Measurements from ENCODE around the gene LIMA1.
"Not testable (repeated sequence)": the region's sequence is repeated elsewhere in the genome, so short reads cannot be mapped to it uniquely, and the experiment has no call there.

Gene LIMA1

GRCh38 chr12:50283229-50283923 is at the start of gene LIMA1:
LIMA1 (minus strand) TSS chr12:50283520; CDS start chr12:50248751, 34,769 bp downstream.
- Histone ChIP-seq H3K9ac (ENCODE audit: low read length) (peak within 1 kb of the TSS; percentile 78), H3K79me2 (ENCODE audit: insufficient read depth, low read length) (no peaks in the 10 kb centered on the region), H2AFZ (ENCODE audit: low read depth, low read length, severe bottlenecking) (peak within 1 kb of the TSS; percentile 96), H3K9me2 (replicated peaks; ENCODE audit: insufficient read depth, low read length) (no peaks in the 10 kb centered on the region), H3F3A (ENCODE audit: insufficient read depth) (no peaks in the 10 kb centered on the region), H3K36me3 (ENCODE audit: low read length) (no peaks in the 10 kb centered on the region), H3K27me3 (ENCODE audit: low read length) (no peaks in the 10 kb centered on the region), H3K4me2 (ENCODE audit: low read depth, low read length, poor library complexity, severe bottlenecking) (peak within 1 kb of the TSS; percentile 97), H3K9me3 (ENCODE audit: insufficient read depth, low read length) (no peaks in the 10 kb centered on the region), H3K27ac (ENCODE audit: low read depth, low read length) (peak within 1 kb of the TSS; percentile 23; the same call in 1 of the 2 replicates), H3K4me3 (ENCODE audit: insufficient read depth, low read length, poor library complexity, severe bottlenecking) (peak within 1 kb of the TSS; percentile 83), H4K20me1 (ENCODE audit: low read depth, low read length) (no peaks in the 10 kb centered on the region)
- no peak for TF ChIP-seq CTCF (IDR thresholded peaks at IDR 0.05; ENCODE audit: insufficient read depth, low read length, poor library complexity, severe bottlenecking)
- TF ChIP-seq EZH2phosphoT487 (conservative IDR thresholded peaks at IDR 0.05; ENCODE audit: low read length), result no peak

GRCh38 chr12:50331745-50332144 is 48.4 kb upstream of the LIMA1 start:
- no peak for TF ChIP-seq CTCF (IDR thresholded peaks at IDR 0.05; ENCODE audit: insufficient read depth, low read length, poor library complexity, severe bottlenecking)
- TF ChIP-seq EZH2phosphoT487 (conservative IDR thresholded peaks at IDR 0.05; ENCODE audit: low read length), result no peak
- no peak overlapping the region for H2AFZ ChIP-seq (ENCODE audit: low read depth, low read length, severe bottlenecking)
- H3F3A ChIP-seq (ENCODE audit: insufficient read depth), result no peaks in the 10 kb centered on the region
- no peaks in the 10 kb centered on the region for H3K9me2 ChIP-seq (replicated peaks; ENCODE audit: insufficient read depth, low read length)
- H3K9me3 ChIP-seq (ENCODE audit: insufficient read depth, low read length), result no peaks in the 10 kb centered on the region
- no peaks in the 10 kb centered on the region for H3K27me3 ChIP-seq (ENCODE audit: low read length)
- no peak overlapping the region for H3K9ac ChIP-seq (ENCODE audit: low read length)
- H3K27ac ChIP-seq (ENCODE audit: low read depth, low read length), result no peak overlapping the region
- no peak overlapping the region for H3K4me2 ChIP-seq (ENCODE audit: low read depth, low read length, poor library complexity, severe bottlenecking)
- H4K20me1 ChIP-seq (ENCODE audit: low read depth, low read length), result no peaks in the 10 kb centered on the region
- no peak overlapping the region for H3K4me3 ChIP-seq (ENCODE audit: insufficient read depth, low read length, poor library complexity, severe bottlenecking)
- no peaks in the 10 kb centered on the region for H3K79me2 ChIP-seq (ENCODE audit: insufficient read depth, low read length)
- H3K36me3 ChIP-seq (ENCODE audit: low read length), result no peaks in the 10 kb centered on the region

- H3K4me2 ChIP-seq (ENCODE audit: low read depth, low read length, poor library complexity, severe bottlenecking); H3F3A ChIP-seq (ENCODE audit: insufficient read depth); H2AFZ ChIP-seq (ENCODE audit: low read depth, low read length, severe bottlenecking); H3K4me3 ChIP-seq (ENCODE audit: insufficient read depth, low read length, poor library complexity, severe bottlenecking); H3K9ac ChIP-seq (ENCODE audit: low read length); H4K20me1 ChIP-seq (ENCODE audit: low read depth, low read length); H3K36me3 ChIP-seq (ENCODE audit: low read length); H3K79me2 ChIP-seq (ENCODE audit: insufficient read depth, low read length); H3K27me3 ChIP-seq (ENCODE audit: low read length); H3K9me3 ChIP-seq (ENCODE audit: insufficient read depth, low read length); H3K9me2 ChIP-seq (replicated peaks; ENCODE audit: insufficient read depth, low read length); H3K27ac ChIP-seq (ENCODE audit: low read depth, low read length): not testable (repeated sequence)
Observed at GRCh38 chr12:50328664-50329063, 45.3 kb upstream of the LIMA1 start.

GRCh38 chr12:50326590-50327284 is 43.4 kb upstream of the LIMA1 start:
- TF ChIP-seq CTCF (IDR thresholded peaks at IDR 0.05; ENCODE audit: insufficient read depth, low read length, poor library complexity, severe bottlenecking) (no peak), EZH2phosphoT487 (conservative IDR thresholded peaks at IDR 0.05; ENCODE audit: low read length) (no peak)
- Histone ChIP-seq H3K4me3 (ENCODE audit: insufficient read depth, low read length, poor library complexity, severe bottlenecking) (no peak overlapping the region), H3K9me3 (ENCODE audit: insufficient read depth, low read length) (no peaks in the 10 kb centered on the region), H3K27ac (ENCODE audit: low read depth, low read length) (no peak overlapping the region), H3K27me3 (ENCODE audit: low read length) (no peaks in the 10 kb centered on the region), H2AFZ (ENCODE audit: low read depth, low read length, severe bottlenecking) (no peak overlapping the region), H4K20me1 (ENCODE audit: low read depth, low read length) (no peaks in the 10 kb centered on the region), H3K9me2 (replicated peaks; ENCODE audit: insufficient read depth, low read length) (no peaks in the 10 kb centered on the region), H3K9ac (ENCODE audit: low read length) (no peak overlapping the region), H3F3A (ENCODE audit: insufficient read depth) (no peaks in the 10 kb centered on the region), H3K4me2 (ENCODE audit: low read depth, low read length, poor library complexity, severe bottlenecking) (no peak overlapping the region), H3K79me2 (ENCODE audit: insufficient read depth, low read length) (no peaks in the 10 kb centered on the region), H3K36me3 (ENCODE audit: low read length) (no peaks in the 10 kb centered on the region)
